ENCODE measurements around the gene TAF3.

The TAF3 gene

DNA sequence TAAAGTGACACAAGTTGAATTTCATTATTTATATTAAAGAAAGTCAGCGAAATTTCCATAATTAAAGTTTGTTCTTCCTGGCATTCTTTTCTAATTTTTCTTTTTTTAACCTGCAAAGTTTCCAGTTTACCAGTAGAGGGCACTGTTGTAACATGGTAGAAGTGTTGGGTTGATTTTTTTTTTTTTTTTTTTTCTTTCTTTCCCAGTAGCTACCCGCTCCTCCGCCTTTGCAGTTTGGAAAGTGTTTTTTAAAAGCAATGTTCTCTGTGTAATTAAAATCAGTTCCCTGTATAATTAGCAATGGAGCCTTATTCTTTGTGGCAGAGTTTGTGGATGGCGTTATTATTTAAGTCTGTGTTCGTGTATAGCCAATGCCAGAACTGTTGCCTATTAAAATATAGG, 53.7 kb downstream of the TAF3 start (continued):
- TF ChIP-seq, protein P1, sequence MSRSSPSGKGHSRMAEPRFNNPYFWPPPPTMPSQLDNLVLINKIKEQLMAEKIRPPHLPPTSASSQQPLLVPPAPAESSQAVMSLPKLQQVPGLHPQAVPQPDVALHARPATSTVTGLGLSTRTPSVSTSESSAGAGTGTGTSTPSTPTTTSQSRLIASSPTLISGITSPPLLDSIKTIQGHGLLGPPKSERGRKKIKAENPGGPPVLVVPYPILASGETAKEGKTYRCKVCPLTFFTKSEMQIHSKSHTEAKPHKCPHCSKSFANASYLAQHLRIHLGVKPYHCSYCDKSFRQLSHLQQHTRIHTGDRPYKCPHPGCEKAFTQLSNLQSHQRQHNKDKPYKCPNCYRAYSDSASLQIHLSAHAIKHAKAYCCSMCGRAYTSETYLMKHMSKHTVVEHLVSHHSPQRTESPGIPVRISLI (tag by site-specific recombination; IDR thresholded peaks at IDR 0.05): peak; percentile 100
- TF ChIP-seq ZNF654 (tag by site-specific recombination; IDR thresholded peaks at IDR 0.05; ENCODE audit: low read depth) (peak; percentile 99), ZNF335 (tag by site-specific recombination; conservative IDR thresholded peaks at IDR 0.05) (peak; percentile 51), OSR2 (tag by site-specific recombination; IDR thresholded peaks at IDR 0.05) (0 out of 2 replicates have a peak, but pooled peaks have one; percentile 7), ZNF10 (tag by site-specific recombination; IDR thresholded peaks at IDR 0.05) (no peak), ZNF473 (tag by site-specific recombination; IDR thresholded peaks at IDR 0.05) (no peak), ZNF48 (tag by site-specific recombination; IDR thresholded peaks at IDR 0.05) (no peak)
- TF ChIP-seq, protein P2, sequence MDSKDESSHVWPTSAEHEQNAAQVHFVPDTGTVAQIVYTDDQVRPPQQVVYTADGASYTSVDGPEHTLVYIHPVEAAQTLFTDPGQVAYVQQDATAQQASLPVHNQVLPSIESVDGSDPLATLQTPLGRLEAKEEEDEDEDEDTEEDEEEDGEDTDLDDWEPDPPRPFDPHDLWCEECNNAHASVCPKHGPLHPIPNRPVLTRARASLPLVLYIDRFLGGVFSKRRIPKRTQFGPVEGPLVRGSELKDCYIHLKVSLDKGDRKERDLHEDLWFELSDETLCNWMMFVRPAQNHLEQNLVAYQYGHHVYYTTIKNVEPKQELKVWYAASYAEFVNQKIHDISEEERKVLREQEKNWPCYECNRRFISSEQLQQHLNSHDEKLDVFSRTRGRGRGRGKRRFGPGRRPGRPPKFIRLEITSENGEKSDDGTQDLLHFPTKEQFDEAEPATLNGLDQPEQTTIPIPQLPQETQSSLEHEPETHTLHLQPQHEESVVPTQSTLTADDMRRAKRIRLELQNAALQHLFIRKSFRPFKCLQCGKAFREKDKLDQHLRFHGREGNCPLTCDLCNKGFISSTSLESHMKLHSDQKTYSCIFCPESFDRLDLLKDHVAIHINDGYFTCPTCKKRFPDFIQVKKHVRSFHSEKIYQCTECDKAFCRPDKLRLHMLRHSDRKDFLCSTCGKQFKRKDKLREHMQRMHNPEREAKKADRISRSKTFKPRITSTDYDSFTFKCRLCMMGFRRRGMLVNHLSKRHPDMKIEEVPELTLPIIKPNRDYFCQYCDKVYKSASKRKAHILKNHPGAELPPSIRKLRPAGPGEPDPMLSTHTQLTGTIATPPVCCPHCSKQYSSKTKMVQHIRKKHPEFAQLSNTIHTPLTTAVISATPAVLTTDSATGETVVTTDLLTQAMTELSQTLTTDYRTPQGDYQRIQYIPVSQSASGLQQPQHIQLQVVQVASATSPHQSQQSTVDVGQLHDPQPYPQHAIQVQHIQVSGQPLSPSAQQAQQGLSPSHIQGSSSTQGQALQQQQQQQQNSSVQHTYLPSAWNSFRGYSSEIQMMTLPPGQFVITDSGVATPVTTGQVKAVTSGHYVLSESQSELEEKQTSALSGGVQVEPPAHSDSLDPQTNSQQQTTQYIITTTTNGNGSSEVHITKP (tag by site-specific recombination; IDR thresholded peaks at IDR 0.05): no peak
- TF ChIP-seq, protein P3, sequence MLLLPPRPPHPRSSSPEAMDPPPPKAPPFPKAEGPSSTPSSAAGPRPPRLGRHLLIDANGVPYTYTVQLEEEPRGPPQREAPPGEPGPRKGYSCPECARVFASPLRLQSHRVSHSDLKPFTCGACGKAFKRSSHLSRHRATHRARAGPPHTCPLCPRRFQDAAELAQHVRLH (tag by site-specific recombination; IDR thresholded peaks at IDR 0.05): 0 out of 2 replicates have a peak, but pooled peaks have one; percentile 15

DNA sequence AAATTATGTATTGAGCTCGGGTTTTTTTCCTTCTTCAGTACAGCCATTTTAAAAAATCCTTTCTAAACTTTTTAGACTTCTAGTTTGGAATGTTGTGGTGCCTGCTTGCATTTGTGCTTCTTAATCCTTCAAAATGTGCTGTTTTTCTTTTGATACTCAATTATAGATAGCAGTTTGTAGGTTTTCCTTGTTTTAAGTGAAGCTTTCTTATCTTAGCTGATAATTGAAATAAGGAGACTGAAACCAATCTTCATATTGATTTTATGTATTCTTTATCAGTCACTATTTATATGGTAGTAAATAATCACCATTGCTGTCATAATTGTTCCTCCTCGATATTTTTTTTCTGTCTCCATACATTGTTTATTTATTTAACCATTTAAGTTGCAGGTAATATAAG, 56.6 kb downstream of the TAF3 start:
- ChIA-PET POLR2A (interaction anchor here (1.1 kb wide), 1 partner anchor 87 kb away, joined by 3 read pairs; the partner anchor contains the start of genes ATP5F1C and KIN), CTCF (interaction anchor here (0.7 to 1.2 kb wide), 3 partner anchors 73 to 1428 kb away, joined by 3 to 5 read pairs (median 4); no protein-coding TSS in a partner anchor)
- H3K4me3 ChIP-seq (ENCODE audit: low read depth, low read length): no peak overlapping the region
- no peaks in the 10 kb centered on the region for H3K9me3 ChIP-seq (ENCODE audit: control insufficient read depth, insufficient read depth, low read depth, low read length)
- no peaks in the 10 kb centered on the region for H3K36me3 ChIP-seq (ENCODE audit: control insufficient read depth in 2 of 2, insufficient read depth in 1 of 2, low read length in 2 of 2)
- H3K4me1 ChIP-seq (ENCODE audit: control insufficient read depth, insufficient read depth, low read length): peaks cover 23% of the 10 kb centered on the region
- TF ChIP-seq, protein P4, sequence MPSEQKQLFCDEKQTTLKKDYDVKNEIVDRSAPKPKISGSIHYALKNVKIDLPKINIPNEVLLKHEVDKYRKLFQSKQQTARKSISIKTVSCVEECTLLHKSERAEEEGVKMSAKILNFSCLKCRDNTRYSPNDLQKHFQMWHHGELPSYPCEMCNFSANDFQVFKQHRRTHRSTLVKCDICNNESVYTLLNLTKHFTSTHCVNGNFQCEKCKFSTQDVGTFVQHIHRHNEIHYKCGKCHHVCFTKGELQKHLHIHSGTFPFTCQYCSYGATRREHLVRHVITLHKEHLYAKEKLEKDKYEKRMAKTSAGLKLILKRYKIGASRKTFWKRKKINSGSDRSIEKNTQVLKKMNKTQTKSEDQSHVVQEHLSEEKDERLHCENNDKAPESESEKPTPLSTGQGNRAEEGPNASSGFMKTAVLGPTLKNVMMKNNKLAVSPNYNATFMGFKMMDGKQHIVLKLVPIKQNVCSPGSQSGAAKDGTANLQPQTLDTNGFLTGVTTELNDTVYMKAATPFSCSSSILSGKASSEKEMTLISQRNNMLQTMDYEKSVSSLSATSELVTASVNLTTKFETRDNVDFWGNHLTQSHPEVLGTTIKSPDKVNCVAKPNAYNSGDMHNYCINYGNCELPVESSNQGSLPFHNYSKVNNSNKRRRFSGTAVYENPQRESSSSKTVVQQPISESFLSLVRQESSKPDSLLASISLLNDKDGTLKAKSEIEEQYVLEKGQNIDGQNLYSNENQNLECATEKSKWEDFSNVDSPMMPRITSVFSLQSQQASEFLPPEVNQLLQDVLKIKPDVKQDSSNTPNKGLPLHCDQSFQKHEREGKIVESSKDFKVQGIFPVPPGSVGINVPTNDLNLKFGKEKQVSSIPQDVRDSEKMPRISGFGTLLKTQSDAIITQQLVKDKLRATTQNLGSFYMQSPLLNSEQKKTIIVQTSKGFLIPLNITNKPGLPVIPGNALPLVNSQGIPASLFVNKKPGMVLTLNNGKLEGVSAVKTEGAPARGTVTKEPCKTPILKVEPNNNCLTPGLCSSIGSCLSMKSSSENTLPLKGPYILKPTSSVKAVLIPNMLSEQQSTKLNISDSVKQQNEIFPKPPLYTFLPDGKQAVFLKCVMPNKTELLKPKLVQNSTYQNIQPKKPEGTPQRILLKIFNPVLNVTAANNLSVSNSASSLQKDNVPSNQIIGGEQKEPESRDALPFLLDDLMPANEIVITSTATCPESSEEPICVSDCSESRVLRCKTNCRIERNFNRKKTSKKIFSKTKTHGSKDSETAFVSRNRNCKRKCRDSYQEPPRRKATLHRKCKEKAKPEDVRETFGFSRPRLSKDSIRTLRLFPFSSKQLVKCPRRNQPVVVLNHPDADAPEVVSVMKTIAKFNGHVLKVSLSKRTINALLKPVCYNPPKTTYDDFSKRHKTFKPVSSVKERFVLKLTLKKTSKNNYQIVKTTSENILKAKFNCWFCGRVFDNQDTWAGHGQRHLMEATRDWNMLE (tag by site-specific recombination; conservative IDR thresholded peaks at IDR 0.05; ENCODE audit: low read depth): no peak
- TF ChIP-seq, protein P5, sequence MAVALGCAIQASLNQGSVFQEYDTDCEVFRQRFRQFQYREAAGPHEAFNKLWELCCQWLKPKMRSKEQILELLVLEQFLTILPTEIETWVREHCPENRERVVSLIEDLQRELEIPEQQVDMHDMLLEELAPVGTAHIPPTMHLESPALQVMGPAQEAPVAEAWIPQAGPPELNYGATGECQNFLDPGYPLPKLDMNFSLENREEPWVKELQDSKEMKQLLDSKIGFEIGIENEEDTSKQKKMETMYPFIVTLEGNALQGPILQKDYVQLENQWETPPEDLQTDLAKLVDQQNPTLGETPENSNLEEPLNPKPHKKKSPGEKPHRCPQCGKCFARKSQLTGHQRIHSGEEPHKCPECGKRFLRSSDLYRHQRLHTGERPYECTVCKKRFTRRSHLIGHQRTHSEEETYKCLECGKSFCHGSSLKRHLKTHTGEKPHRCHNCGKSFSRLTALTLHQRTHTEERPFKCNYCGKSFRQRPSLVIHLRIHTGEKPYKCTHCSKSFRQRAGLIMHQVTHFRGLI (tag by site-specific recombination; IDR thresholded peaks at IDR 0.05): no peak
- no peak for TF ChIP-seq ZNF174 (tag by site-specific recombination; IDR thresholded peaks at IDR 0.05)
- TF ChIP-seq GLI4 (tag by site-specific recombination; IDR thresholded peaks at IDR 0.05): no peak
- TF ChIP-seq TCF7L2 (IDR thresholded peaks at IDR 0.05; ENCODE audit: borderline replicate concordance, low read depth, low read length): peak; percentile 66; the same call in 1 of the 2 replicates
- no peak for TF ChIP-seq ZNF132 (tag by site-specific recombination; IDR thresholded peaks at IDR 0.05; ENCODE audit: borderline replicate concordance)
- TF ChIP-seq, protein P6, sequence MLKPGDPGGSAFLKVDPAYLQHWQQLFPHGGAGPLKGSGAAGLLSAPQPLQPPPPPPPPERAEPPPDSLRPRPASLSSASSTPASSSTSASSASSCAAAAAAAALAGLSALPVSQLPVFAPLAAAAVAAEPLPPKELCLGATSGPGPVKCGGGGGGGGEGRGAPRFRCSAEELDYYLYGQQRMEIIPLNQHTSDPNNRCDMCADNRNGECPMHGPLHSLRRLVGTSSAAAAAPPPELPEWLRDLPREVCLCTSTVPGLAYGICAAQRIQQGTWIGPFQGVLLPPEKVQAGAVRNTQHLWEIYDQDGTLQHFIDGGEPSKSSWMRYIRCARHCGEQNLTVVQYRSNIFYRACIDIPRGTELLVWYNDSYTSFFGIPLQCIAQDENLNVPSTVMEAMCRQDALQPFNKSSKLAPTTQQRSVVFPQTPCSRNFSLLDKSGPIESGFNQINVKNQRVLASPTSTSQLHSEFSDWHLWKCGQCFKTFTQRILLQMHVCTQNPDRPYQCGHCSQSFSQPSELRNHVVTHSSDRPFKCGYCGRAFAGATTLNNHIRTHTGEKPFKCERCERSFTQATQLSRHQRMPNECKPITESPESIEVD (tag by site-specific recombination; IDR thresholded peaks at IDR 0.05): peak; percentile 82
- TF ChIP-seq ZNF394 (tag by site-specific recombination; IDR thresholded peaks at IDR 0.05; ENCODE audit: borderline replicate concordance): no peak
- no peak for TF ChIP-seq IKZF3 (tag by site-specific recombination; IDR thresholded peaks at IDR 0.05)
- no peak for TF ChIP-seq ZNF184 (tag by site-specific recombination; IDR thresholded peaks at IDR 0.05)
- TF ChIP-seq FEZF1 (tag by site-specific recombination; IDR thresholded peaks at IDR 0.05): peak; percentile 28; the same call in 1 of the 2 replicates
- 0 out of 2 replicates have a peak, but pooled peaks have one; percentile 21 for TF ChIP-seq ZXDB (tag by site-specific recombination; IDR thresholded peaks at IDR 0.05)
- no peak for TF ChIP-seq ZFP41 (tag by site-specific recombination; IDR thresholded peaks at IDR 0.05; ENCODE audit: borderline replicate concordance)
- no peak for TF ChIP-seq ZNF558 (tag by site-specific recombination; IDR thresholded peaks at IDR 0.05)
- no peak overlapping the region for H3K27ac ChIP-seq (ENCODE audit: extremely low read depth, low read depth, low read length)

Measured in HEK293 (cell line).